NCI-H446 (cell line): ENCODE results near the gene SNRPA.
"Not testable (repeated sequence)": the region's sequence is repeated elsewhere in the genome, so short reads cannot be mapped to it uniquely, and the experiment has no call there.

Experiments used
- DNase-seq, 2 experiments: peaks; one replicate each; lab custom pipeline; 2025; lab: John Stamatoyannopoulos, UW

Gene SNRPA

DNA sequence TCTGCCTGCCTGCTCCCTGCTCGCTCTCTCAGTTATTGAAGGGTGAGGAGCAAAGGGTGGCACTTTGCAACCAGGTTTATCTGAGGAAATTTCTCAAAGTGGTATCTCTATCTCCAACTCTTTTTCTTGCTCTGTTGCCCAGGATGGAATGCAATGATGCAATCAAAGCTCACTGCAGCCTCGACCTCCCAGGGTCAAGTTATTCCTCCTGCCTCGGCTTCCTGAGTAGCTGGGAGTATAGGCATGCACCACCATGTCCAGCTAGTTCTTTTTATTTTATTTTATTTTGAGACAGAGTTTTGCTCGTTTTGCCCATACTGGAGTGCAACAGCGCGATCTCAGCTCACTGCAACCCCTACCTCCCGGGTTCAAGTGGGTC, 5.6 kb upstream of the SNRPA start:
- no peak for DNase-seq

GRCh38 chr19:40747536-40747935, 3.5 kb upstream of the SNRPA start:
- no peak for DNase-seq

GRCh38 chr19:40750058-40750873, 737 bp upstream of the SNRPA start, which contains the start of gene ACTMAP:
Gene ACTMAP, minus strand, starts transcription at chr19:40750477. Its CDS starts 674 bp downstream, at chr19:40749803.
- peak; percentile 99 to 100 for DNase-seq

DNA sequence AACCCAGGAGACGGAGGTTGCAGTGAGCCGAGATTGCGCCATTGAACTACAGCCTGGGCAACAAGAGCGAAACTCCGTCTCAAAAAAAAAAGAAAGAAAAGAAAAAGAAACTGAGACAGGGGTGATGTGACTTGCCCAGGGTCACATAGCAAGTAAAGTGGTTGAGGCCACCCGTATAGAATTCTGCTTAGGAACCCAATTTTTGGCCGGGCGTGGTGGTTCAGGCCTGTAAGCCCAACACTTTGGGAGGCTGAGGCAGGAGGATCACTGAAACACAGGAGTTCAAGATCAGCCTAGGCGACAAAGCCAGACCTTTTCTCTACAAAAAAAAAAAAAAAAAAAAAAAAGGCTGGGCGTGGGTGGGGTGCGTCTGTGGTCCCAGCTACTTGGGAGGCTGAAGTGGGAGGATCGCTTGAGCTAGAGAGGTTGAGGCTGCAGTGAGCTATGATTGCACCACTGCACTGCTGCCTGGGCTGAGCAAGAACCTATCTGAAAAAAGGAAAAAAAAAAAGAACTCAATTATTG, 1.3 kb downstream of the SNRPA start:
- no peak for DNase-seq

DNA sequence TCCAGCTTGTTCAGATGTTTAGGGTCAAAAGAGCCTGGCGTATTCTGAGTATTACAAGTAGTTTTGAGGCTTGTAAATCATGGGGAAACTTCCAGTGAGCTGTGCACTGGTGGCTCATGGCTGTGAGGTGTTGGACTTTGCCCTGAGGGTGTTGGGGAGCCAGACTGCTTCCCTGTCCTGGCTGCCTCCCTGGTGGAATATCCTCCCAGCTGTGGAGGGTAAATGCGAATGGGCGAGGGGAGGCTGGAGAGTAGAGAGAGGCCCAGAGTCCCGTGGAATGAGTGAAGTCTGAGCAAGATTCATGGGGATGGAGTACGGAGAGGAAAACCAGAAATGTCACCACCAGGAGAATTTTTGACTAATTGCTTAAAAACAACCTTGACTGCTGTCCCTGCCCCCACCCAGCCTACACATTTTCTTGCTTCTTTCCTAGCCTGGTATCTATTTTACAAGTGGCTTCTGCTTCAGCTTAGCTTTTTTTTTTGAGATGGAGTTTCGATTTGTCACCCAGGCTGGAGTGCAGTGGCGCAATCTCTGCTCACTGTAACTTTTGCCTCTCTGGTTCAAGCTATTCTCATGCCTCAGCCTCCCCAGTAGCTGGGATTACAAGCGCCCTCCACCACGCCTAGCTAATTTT, 3.7 kb downstream of the SNRPA start:
- no peak for DNase-seq

- no peak for DNase-seq
Measured at GRCh38 chr19:40755248-40755624, 4.2 kb downstream of the SNRPA start.

DNA sequence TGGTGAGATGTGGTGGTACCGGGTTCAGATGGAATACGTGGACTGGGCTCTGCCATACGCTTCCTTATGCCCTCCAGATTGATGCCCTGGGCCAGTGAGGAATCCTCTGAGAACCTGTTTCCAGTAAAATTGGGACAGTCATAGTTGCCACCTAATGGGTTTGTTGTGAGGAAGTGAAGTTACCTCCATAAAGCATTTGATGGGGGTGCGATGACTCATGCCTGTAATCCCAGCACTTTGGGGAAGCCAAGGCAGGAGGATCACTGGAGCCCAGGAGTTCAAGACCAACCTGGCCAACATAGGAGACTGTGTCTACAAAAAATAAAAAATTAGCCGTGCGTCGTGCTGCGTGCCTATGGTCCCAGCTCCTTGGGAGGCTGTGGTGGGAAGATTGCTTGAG, 4.8 kb downstream of the SNRPA start:
- no peak for DNase-seq

DNA sequence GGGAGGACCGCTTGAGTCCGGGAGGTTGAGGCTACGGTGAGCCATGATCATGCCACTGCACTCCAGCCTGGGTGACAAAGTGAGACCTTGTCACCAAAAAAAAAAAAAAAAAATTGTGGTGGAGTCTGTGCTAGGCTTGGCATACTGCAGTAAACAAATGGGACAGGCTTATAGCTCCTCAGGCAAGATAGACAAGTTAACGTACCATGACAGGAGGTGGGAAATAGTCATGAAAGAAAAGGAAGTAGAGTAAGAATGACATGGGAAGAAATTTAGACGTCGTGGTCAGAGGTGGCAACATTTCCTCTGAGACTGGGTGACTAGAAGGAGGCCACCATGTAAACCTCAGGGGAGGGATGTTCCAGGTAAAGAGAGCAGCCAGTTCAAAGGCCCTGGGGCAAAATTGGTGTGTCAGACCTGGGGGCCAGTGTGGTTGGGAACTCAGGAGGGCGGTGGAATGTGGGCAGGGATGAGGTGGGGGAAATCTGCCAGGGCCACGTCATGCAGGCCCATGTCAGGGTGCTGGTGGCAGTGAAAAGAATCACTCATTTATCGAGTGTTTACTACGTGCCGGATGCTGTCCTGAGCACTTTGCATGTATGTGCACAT, 5.6 kb downstream of the SNRPA start:
- no peak for DNase-seq

DNA sequence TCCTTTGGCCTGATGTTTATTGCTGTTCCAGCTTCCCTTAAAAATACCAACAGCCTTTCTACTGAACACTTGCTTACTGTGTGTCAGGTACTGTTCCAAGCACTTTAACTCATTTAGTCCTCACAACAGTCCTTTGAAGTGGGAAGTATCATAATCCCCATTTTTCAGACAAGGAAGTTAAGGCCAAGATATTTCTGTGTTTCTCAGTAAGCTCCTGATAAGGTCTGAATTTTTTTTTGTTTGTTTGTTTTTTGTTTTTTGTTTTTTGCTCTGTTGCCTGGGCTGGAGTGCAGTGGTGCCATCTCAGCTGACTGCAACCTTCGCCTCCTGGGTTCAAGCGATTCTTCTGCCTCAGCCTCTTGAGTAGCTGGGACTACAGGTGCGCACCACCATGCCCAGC, 7.5 kb downstream of the SNRPA start:
- DNase-seq: no peak

DNA sequence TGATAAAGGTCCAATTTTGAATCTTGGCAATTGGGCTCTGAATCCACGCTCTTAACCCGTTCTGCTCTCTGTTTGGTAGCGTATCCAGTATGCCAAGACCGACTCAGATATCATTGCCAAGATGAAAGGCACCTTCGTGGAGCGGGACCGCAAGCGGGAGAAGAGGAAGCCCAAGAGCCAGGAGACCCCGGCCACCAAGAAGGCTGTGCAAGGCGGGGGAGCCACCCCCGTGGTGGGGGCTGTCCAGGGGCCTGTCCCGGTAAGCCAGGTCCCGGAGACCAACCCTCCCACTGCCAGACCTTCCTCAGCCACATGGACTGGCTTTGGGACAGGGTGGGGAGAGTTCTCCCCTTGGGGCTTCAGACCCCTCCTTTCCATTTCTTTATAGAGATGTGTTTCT, 8.3 kb downstream of the SNRPA start:
- DNase-seq: no peak

DNA sequence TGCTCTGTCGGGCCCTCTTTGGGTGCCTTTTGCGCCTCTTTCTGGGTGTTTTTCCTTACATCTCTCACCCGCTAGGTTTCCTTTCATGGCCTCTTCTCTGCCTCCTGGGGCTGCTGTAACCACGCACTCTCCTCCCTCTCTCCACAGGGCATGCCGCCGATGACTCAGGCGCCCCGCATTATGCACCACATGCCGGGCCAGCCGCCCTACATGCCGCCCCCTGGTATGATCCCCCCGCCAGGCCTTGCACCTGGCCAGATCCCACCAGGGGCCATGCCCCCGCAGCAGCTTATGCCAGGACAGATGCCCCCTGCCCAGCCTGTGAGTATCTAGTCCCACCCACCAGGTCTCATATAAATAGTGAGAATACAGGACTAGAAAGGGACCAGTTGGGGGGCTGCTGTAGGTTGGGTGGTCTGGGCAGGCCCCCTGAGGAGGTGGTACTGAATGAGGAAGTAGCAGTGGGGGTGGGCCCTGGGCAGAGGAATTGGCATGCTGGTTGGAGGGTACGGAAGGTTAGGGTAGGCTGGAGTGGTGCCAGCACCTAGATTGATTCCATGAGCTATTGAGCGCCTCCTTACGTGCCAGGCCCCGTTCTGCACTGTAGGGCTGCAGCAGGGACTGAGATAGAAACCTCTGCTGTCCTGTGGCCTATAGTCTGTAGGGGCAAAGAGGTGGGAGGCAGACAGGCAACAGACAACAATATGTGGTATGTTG, 11.9 kb downstream of the SNRPA start:
- DNase-seq: no peak

GRCh38 chr19:40763526-40763925, 12.5 kb downstream of the SNRPA start:
- no peak for DNase-seq

DNA sequence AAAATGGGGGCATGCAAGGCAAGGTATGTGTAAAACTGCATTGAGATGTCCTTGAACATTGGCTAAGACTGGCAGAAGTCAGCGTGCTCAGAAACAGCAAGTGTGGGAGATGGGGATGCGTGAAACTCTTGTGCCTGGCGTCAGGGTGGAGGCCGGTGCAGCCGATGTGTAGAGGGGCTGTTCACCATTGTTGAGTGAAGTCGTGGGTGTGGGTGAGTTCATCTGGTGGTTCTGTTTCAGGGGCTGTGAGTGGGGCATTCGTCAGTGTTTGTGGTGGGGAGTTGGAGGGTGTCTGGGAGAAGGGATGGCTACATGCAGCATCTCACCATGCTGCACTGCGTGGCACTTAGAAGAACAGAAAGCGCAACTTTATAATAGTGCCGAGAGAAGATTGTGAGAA, 13.0 kb downstream of the SNRPA start:
- DNase-seq: no peak

GRCh38 chr19:40766385-40766784, 15.4 kb downstream of the SNRPA start:
- DNase-seq: not testable (repeated sequence)

- DNase-seq: no peak
Measured at GRCh38 chr19:40768869-40769268, 17.9 kb downstream of the SNRPA start.

- DNase-seq: not testable (repeated sequence)
Measured at GRCh38 chr19:40771101-40771862, 20.3 kb downstream of the SNRPA start.

DNA sequence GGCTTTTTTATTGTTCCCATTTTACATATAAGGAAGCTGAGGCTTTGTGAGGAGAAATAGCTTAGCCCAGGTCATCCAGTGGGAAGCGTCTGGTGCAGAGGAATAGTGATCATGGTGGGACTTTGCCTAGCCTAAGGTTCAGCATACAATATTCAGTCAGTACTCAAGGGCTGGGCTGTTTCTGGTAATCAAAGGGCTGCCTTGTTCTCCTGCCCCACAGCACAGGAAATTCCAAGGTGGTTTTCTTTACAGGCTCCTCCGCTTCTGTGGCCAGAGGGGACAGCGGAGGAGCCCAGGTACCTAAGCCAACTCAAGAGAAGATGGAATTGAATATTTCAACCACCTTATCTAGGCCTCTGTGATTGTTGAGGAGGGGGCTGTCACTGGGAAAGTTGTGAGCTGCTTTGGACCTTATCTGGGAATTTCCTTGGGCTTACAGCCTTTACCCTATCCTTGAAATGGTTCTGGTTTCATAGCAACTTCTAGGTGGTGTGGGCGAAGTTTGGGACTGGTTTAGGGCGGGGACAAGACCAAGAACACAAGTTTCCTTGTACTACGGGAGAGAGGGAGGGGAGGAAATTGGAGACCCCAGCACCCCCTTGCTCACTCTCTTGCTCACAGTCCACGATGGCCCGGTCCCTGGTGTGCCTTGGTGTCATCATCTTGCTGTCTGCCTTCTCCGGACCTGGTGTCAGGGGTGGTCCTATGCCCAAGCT, 24.1 kb downstream of the SNRPA start, which contains the start of gene MIA:
Gene MIA (plus strand): TSS at position 606 of the 716 bp plus-strand sequence. CDS start 22 bp downstream, at position 628.
- no peak for DNase-seq

DNA sequence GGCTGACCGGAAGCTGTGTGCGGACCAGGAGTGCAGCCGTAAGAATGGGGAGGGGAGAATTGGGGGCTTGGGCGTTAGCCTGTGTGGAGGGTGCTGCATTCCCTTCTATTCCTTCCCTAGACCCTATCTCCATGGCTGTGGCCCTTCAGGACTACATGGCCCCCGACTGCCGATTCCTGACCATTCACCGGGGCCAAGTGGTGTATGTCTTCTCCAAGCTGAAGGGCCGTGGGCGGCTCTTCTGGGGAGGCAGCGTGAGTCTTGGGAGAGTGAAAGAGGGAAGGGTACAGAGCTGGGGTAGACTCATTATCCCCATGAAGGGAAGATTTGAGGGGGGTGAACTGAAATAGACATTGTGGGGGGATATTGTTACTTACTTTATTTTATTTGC, 24.6 kb downstream of the SNRPA start:
- DNase-seq: no peak

DNA sequence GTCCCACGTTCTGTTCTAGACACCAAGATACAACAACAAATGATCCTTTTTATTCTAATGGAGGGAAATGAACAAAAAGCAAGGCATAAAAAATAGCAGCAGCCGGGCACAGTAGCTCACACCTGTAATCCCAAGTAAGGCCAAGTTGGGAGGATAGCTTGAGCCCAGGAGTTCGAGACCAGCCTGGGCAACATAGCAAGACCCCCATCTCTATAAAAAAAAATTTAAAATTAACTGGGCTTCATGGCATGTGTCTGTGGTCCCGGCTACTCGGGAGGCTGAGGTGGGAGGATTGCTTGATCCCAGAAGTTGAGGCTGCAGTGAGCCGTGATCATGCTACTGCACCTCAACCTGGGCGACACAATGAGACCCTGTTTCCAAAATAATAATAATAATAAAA, 25.4 kb downstream of the SNRPA start:
- DNase-seq: no peak

- DNase-seq: peak; percentile 94
Measured at GRCh38 chr19:40776932-40777644, 26.1 kb downstream of the SNRPA start.
